HG03558 (cell line): Measurements from ENCODE around the gene ST3GAL6.
"Not testable (repeated sequence)": the region's sequence is repeated elsewhere in the genome, so short reads cannot be mapped to it uniquely, and the experiment has no call there.

Experiments
- ATAC-seq: cut with Tn5 transposase; IDR thresholded peaks from one replicate; pipeline ENCODE4 v1.9.1; 2021; ENCODE audit warnings: moderate number of reproducible peaks; ENCODE audit not compliant: unreplicated experiment; ENCODE audit errors: extremely low read depth

Gene ST3GAL6

GRCh38 chr3:98799479-98799878 lies 36.3 kb downstream of the ST3GAL6 start:
- ATAC-seq, result no peak

DNA sequence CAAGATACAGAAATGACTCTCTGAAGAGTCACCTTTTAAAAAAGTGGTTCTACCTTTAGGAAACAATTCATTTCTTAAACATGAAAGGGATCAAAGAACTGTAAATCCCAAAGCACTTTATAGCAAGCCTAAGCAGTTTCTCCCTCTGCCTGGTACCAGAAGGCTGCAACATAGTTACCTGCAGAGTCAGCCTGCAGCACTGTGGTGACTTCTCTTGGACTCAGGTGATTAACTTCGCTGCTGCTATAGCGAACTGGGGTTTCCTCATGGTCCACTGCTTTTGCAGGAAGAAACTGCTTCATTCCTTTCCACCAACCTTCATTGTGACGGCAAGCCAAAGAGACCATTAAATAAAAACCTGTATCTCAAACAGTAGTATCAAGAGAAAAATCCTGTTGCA lies 37.3 kb downstream of the ST3GAL6 start:
- no peak for ATAC-seq

GRCh38 chr3:98801043-98801747 lies 38.1 kb downstream of the ST3GAL6 start:
- no peak for ATAC-seq

DNA sequence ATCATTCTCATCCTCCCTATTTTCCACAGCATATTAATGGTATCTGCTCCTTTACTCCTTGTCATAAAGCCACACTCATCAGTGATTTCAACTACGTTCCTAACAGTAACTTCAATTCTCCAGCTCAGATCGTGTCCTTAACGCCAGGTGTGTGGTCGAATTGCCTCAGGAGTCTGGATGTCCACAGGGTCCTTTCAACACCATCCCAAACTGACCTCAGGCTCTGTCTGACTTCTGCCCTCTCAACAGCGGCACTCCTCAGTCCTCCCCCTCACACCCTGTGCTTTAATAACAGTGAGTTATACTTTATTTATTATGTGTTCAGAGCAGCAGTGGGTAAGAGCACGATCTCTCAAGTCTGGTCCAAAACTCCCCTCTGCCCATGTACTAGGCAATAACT lies 42.4 kb downstream of the ST3GAL6 start:
- no peak for ATAC-seq

DNA sequence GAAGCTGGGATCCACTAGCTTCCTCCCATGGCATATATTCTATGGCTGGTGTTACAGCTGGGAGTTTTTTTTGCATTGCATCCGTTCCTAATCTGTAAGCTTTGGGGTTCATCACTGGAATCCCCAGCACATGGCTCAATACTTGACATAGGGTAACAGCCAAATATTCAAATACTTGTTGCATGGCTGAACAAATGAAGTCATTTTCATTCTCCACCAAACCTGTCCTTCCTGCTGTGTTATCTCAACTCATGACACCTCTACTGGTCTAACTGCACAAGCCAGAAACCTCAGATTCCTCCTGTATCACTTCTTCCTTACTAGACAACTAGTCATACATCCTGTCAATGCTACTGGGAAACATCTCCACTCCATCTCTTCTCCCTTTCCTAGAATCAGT lies 43.4 kb downstream of the ST3GAL6 start:
- no peak for ATAC-seq

GRCh38 chr3:98807011-98807410 lies 43.9 kb downstream of the ST3GAL6 start:
- ATAC-seq, result no peak

GRCh38 chr3:98807561-98807960 lies 44.4 kb downstream of the ST3GAL6 start:
- ATAC-seq, result no peak

DNA sequence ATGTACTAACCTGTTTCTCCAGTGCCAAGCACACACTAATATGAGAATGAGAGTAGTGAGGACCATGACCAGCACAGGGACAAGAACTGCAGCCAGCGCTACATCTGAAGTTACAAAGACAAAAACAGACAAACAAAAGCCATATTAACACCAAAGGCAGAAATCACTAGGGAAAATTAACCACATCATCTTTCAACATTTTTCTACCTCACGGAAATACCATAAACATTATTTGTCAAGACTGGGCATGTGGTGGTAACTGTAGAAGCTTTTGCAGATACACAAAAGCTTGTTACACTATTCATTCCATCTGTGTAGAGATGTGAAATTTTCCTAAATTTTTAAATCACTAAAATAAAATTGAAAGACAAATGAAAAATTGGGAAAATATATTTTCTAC lies 44.9 kb downstream of the ST3GAL6 start:
- ATAC-seq, result no peak

DNA sequence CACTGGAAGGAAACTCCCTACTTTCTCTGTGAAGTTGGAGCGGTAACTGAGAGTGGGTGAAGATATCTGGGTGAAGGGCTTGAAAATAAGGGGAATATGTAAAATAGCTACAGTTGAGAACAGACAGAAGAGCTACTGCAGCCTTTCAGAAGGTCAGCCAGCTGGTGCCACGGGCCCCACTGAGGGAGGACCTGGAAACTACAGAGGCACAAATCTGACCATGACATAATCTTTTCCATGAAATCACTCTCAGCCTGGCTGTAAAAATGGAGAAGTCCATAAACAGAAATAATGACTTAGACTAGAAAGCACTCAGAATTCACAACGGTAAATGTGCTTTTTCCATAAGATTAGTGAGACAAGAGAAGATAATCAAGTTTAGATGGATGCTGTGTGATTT lies 46.4 kb downstream of the ST3GAL6 start:
- no peak for ATAC-seq

DNA sequence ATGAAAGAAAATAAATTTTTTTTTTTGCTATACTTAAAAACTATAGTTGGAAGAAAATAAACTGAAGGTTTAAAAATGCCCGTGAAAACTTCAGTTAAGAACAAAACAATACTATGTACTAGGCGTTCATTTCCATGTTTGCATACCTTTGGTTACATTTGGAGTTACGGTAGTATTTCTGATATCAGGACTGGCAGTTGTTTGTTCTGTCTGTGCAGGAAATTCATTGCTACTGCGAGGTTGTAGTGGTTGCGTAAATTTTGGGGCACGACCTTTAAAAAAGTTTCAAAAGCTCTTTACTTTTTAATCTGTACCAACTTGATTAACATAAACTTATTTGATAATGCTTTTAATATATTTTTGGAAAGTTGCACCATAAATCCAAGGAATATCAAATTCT lies 47.9 kb downstream of the ST3GAL6 start:
- ATAC-seq, result no peak

- ATAC-seq, result no peak
Measured at GRCh38 chr3:98812851-98813374, 49.8 kb downstream of the ST3GAL6 start.

GRCh38 chr3:98814817-98815420 lies 51.8 kb downstream of the ST3GAL6 start:
- no peak for ATAC-seq

GRCh38 chr3:98817547-98818041 lies 54.5 kb downstream of the ST3GAL6 start:
- ATAC-seq, result peak; percentile 80

- ATAC-seq, result no peak
Measured at GRCh38 chr3:98821063-98821462, 57.9 kb downstream of the ST3GAL6 start.

- ATAC-seq, result no peak
Measured at GRCh38 chr3:98823791-98824190, 60.7 kb downstream of the ST3GAL6 start.

DNA sequence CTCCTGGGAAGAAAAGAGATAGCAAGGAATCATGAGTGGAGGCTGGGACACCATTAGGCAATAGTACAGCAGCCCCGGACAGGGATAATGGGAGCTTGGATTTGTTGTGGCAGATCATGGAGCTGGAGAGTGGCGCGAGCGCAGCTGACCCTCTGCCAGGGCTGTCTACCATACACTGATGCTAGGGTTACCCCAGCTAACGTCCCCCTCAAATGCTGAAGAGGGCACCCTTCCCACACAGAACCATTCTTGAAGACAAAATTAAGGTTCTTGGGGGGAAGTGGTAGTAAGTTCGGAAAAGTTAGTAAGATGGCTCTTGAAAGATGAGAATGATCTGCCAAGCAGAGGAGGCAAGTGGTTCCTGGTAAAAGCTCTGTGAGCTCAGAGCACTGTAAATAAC lies 61.1 kb downstream of the ST3GAL6 start:
- ATAC-seq, result no peak

- no peak for ATAC-seq
Measured at GRCh38 chr3:98826126-98826525, 63.0 kb downstream of the ST3GAL6 start.

DNA sequence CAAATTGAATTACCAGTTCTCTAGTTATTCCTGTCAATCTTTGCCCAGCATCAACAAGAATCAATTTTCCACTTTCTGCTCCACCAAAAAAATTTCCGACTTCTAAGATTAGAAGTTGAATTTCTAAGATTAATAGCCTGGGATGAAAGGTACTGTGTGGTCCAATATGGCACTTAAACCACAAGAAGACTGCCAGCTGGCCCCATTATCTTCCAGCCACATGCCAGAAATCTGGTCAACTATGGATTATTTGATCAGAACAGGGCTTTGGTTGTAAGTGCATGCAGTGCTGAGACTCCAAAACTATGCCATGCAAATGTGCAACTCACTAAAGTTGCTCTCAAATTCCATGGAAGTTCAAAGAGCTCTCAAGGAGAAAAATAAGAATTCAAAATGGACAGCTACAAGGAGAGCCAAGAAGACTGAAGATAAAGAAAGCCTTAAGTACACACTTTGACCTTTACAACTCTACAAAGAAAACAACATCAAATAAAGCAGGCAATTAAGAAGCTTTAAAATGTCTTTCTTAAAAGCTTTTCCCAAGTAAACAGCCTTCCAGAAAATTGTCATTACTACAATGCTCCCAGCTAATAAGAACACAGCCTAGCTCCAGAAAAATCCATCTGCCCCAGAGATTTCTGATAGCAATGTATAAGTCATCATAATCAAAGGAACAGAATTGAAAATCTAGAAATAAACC lies 64.2 kb downstream of the ST3GAL6 start:
- ATAC-seq, result no peak

- no peak for ATAC-seq
Measured at GRCh38 chr3:98829246-98829832, 66.2 kb downstream of the ST3GAL6 start.

GRCh38 chr3:98831060-98831459 lies 67.9 kb downstream of the ST3GAL6 start:
- ATAC-seq, result not testable (repeated sequence)

GRCh38 chr3:98839846-98840245 lies 76.7 kb downstream of the ST3GAL6 start:
- no peak for ATAC-seq
